CD14-positive monocyte (primary cell): ENCODE measurements around the gene FRAS1. TPM values are rescaled to one million over a fixed set of nuclear protein-coding genes. Genes with fewer than 3 reads are reported as not detected.

Source experiments
- DNase-seq, 3 donors: peaks; one replicate each; pipeline ENCODE4 v3.0.0-alpha.2; 2011 to 2022
- H2AFZ ChIP-seq: 2 replicates; pipeline ENCODE4 v1.6.0; 2012; ENCODE audit warnings: mild to moderate bottlenecking, low read depth, low read length, inconsistent platforms; ENCODE audit not compliant: insufficient read depth, poor library complexity, severe bottlenecking
- H3K27ac ChIP-seq, 2 donors: 1 replicate in 1 of 2; 2 replicates in 1 of 2; pipeline ENCODE4 v1.5.1; 2012 to 2013; ENCODE audit warnings: low read length in 2 of 2, control low read depth in 1 of 2, inconsistent platforms in 1 of 2, low read depth in 1 of 2, mild to moderate bottlenecking in 1 of 2
- H3K27me3 ChIP-seq, 2 donors: one replicate each; pipeline versions ENCODE4 v1.6.0 to v1.6.1; 2011 to 2013; ENCODE audit warnings: low read length in 2 of 2; ENCODE audit not compliant: control insufficient read depth in 2 of 2, insufficient read depth in 2 of 2
- H3K36me3 ChIP-seq, 2 donors: replicated peaks in 1 of 2; 1 replicate in 1 of 2; 2 replicates in 1 of 2; pipeline versions ENCODE4 v1.5.1 to v1.6.1; 2012 to 2013; ENCODE audit warnings: low read length in 2 of 2, control low read depth in 1 of 2, inconsistent platforms in 1 of 2, mild to moderate bottlenecking in 1 of 2; ENCODE audit not compliant: insufficient read depth in 2 of 2, control insufficient read depth in 1 of 2
- H3K4me1 ChIP-seq, 2 donors: 1 replicate in 1 of 2; 2 replicates in 1 of 2; pipeline versions ENCODE4 v1.5.1 to v1.6.1; 2012 to 2013; ENCODE audit warnings: low read length in 2 of 2, control low read depth in 1 of 2, inconsistent platforms in 1 of 2, mild to moderate bottlenecking in 1 of 2, moderate library complexity in 1 of 2; ENCODE audit not compliant: insufficient read depth in 2 of 2, control insufficient read depth in 1 of 2
- H3K4me2 ChIP-seq: replicated peaks from 2 replicates; pipeline ENCODE3; 2012; ENCODE audit warnings: low read length, moderate library complexity, mild to moderate bottlenecking; ENCODE audit not compliant: poor library complexity, severe bottlenecking; ENCODE audit errors: extremely low read depth
- H3K4me3 ChIP-seq, 3 experiments: fragments of 200-600 bp in 1 of 3; sonication (generic) in 1 of 3; replicated peaks in 1 of 3; 1 replicate in 2 of 3; 2 replicates in 1 of 3; pipeline ENCODE4 v1.5.1; 2011 to 2013; ENCODE audit warnings: low read length in 3 of 3, mild to moderate bottlenecking in 3 of 3, control low read depth in 2 of 3, low read depth in 2 of 3, inconsistent platforms in 1 of 3, moderate library complexity in 1 of 3
- H3K79me2 ChIP-seq: 2 replicates; pipeline ENCODE4 v1.6.0; 2012; ENCODE audit warnings: mild to moderate bottlenecking, control low read depth, inconsistent platforms, low read length, moderate library complexity; ENCODE audit not compliant: insufficient read depth
- H3K9ac ChIP-seq: 2 replicates; pipeline ENCODE4 v1.6.0; 2017; ENCODE audit warnings: low read length, mild to moderate bottlenecking; ENCODE audit not compliant: insufficient read depth, poor library complexity, severe bottlenecking
- H3K9me3 ChIP-seq, 2 donors: replicated peaks in 1 of 2; 1 replicate in 1 of 2; 2 replicates in 1 of 2; pipeline versions ENCODE4 v1.5.1 to v1.6.1; 2012 to 2013; ENCODE audit warnings: low read length in 2 of 2, control low read depth in 1 of 2; ENCODE audit not compliant: control insufficient read depth in 1 of 2, insufficient read depth in 1 of 2
- H4K20me1 ChIP-seq: 2 replicates; pipeline ENCODE4 v1.6.0; 2012; ENCODE audit warnings: mild to moderate bottlenecking, low read length, control low read depth, moderate library complexity; ENCODE audit not compliant: insufficient read depth
- H3K27ac Mint-ChIP-seq, 7 donors: one replicate each; pipeline ENCODE4 v1.8.0; 2020; ENCODE audit warnings: mild to moderate bottlenecking in 7 of 7, mixed read lengths in 7 of 7, moderate library complexity in 6 of 7, inconsistent platforms in 2 of 7
- H3K27me3 Mint-ChIP-seq, 3 donors: one replicate each; pipeline ENCODE4 v1.8.0; 2021 to 2022; ENCODE audit warnings: low read depth in 3 of 3, mild to moderate bottlenecking in 3 of 3, mixed read lengths in 3 of 3, moderate library complexity in 3 of 3, inconsistent platforms in 1 of 3
- H3K36me3 Mint-ChIP-seq, 2 donors: one replicate each; pipeline ENCODE4 v1.8.0; 2020; ENCODE audit warnings: mixed read lengths in 2 of 2, inconsistent platforms in 1 of 2, mild to moderate bottlenecking in 1 of 2
- H3K4me1 Mint-ChIP-seq: one replicate; pipeline ENCODE4 v1.8.0; 2020; ENCODE audit warnings: mild to moderate bottlenecking, mixed read lengths
- H3K4me3 Mint-ChIP-seq, 2 donors: one replicate each; pipeline ENCODE4 v1.8.0; 2020; ENCODE audit warnings: mild to moderate bottlenecking in 2 of 2, mixed read lengths in 2 of 2, moderate library complexity in 1 of 2
- H3K9me3 Mint-ChIP-seq, 7 donors: one replicate each; pipeline ENCODE4 v1.8.0; 2020 to 2022; ENCODE audit warnings: mixed read lengths in 7 of 7, mild to moderate bottlenecking in 6 of 7, moderate library complexity in 6 of 7, inconsistent platforms in 2 of 7
- WGBS: methylation state at CpG from one replicate; pipeline ENCODE4 v1.1.5; 2013; ENCODE audit warnings: missing lambda C conversion rate; ENCODE audit not compliant: insufficient coverage; 5-methylcytosine and 5-hydroxymethylcytosine counted together
- intact Hi-C, 2 donors: fragments of 100-400 bp; cut with micrococcal nuclease; formaldehyde crosslinking; loops; one replicate each; pipeline versions ENCODE4 v1.15.0 to v1.15.1; 2023
- polyA plus RNA-seq, 3 donors: library from polyadenylated mRNA; depleted of rRNA in 1 of 3; unstranded in 2 of 3; stranded (reverse) in 1 of 3; fragments of 300-500 nt in 2 of 3; fragments of >200 nt in 1 of 3; fragmentation: Illumina TruSeq in 2 of 3; gene quantifications; 1 replicate in 2 of 3; 2 replicates in 1 of 3; pipeline ENCODE4 v1.2.3, GENCODE V29; 2012 to 2021
- TF ChIP-seq, protein P1 (sequence below): fragments of 200-600 bp; IDR thresholded peaks from one replicate; pipeline ENCODE4 v1.8.0; 2022; ENCODE audit warnings: antibody characterized with exemption, mild to moderate bottlenecking

The FRAS1 gene
- polyA plus RNA-seq, 3 donors, result not detected

DNA sequence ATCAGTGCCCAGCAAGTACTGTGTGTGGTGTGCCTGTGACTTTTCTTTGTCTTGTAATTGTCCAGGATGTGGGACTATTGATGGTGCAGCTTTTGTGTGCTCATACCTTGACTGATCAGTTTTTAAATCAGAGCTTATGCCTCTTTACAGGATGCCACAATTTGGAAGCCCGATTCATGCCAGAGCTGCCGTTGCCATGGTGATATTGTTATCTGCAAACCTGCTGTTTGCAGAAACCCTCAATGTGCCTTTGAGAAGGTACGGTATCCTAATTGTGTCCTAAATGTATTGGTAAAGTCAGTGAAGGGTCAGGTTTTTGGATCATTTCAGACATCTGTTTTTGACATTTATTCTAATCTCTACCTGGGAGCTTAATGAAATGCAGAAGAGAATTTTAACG lies 180.2 kb downstream of the FRAS1 start:
- Histone ChIP-seq H3K4me2 (no peak overlapping the region), H3K9ac (no peak overlapping the region), H2AFZ (no peak overlapping the region), H4K20me1 (no peaks in the 10 kb centered on the region), H3K27ac (no peak overlapping the region), H3K79me2 (no peaks in the 10 kb centered on the region), H3K9me3 (no peaks in the 10 kb centered on the region), H3K36me3 (no peaks in the 10 kb centered on the region), H3K4me1 (no peaks in the 10 kb centered on the region), H3K27me3 (no peaks in the 10 kb centered on the region), H3K4me3 (no peak overlapping the region)
- H3K9me3 Mint-ChIP-seq, result peaks cover 0 to 7% (median 2%) of the 10 kb centered on the region in 7 donors
- no peaks in the 10 kb centered on the region for H3K4me1 Mint-ChIP-seq
- no peak overlapping the region for H3K27ac Mint-ChIP-seq
- no peak for DNase-seq
- intact Hi-C loops, result no loop called here
- H3K27me3 Mint-ChIP-seq, result no peaks in the 10 kb centered on the region
- no peaks in the 10 kb centered on the region for H3K36me3 Mint-ChIP-seq
- TF ChIP-seq, protein P1, sequence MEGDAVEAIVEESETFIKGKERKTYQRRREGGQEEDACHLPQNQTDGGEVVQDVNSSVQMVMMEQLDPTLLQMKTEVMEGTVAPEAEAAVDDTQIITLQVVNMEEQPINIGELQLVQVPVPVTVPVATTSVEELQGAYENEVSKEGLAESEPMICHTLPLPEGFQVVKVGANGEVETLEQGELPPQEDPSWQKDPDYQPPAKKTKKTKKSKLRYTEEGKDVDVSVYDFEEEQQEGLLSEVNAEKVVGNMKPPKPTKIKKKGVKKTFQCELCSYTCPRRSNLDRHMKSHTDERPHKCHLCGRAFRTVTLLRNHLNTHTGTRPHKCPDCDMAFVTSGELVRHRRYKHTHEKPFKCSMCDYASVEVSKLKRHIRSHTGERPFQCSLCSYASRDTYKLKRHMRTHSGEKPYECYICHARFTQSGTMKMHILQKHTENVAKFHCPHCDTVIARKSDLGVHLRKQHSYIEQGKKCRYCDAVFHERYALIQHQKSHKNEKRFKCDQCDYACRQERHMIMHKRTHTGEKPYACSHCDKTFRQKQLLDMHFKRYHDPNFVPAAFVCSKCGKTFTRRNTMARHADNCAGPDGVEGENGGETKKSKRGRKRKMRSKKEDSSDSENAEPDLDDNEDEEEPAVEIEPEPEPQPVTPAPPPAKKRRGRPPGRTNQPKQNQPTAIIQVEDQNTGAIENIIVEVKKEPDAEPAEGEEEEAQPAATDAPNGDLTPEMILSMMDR, result no peak
- H3K4me3 Mint-ChIP-seq, result no peak overlapping the region
- 61% methylated on average over 2 of the region's 4 CpGs for WGBS

DNA sequence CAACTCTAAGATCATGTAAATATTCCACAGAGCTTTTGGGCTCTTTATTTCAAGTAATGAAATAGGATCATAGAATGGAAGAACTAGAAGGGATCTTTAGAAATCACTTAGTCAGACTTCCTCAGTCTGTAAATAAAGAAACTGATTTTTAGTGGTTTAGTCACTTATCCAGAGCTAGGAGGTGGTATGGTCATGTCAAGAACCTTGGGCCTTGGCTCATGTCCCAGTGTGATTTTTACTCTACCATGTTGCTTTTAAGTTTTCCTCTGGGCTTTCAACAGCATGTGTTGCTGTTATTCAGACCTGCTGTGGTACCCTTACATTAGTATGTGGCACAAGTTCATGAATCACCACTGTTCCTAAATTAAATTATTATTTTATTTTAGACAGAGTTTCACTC lies 184.9 kb downstream of the FRAS1 start:
- Mint-ChIP-seq H3K4me3 (no peak overlapping the region), H3K36me3 (no peaks in the 10 kb centered on the region), H3K9me3 (peaks cover 0 to 1% (median 0%) of the 10 kb centered on the region in 7 donors)

More for the DNA sequence above, 184.9 kb downstream of the FRAS1 start:
- Histone ChIP-seq H3K4me3 (no peak overlapping the region), H3K79me2 (no peaks in the 10 kb centered on the region), H3K9me3 (no peaks in the 10 kb centered on the region), H3K4me1 (no peaks in the 10 kb centered on the region), H3K27ac (no peak overlapping the region), H2AFZ (no peak overlapping the region), H3K27me3 (no peaks in the 10 kb centered on the region), H3K9ac (no peak overlapping the region), H3K4me2 (no peak overlapping the region), H3K36me3 (no peaks in the 10 kb centered on the region), H4K20me1 (no peaks in the 10 kb centered on the region)
- H3K27me3 Mint-ChIP-seq, result no peaks in the 10 kb centered on the region
- DNase-seq, result no peak
- H3K4me1 Mint-ChIP-seq, result no peaks in the 10 kb centered on the region
- intact Hi-C loops, result no loop called here
- no peak overlapping the region for H3K27ac Mint-ChIP-seq
- TF ChIP-seq, protein P1, result no peak
